Measurements from ENCODE around the gene NUP62. TPM values are rescaled to one million over a fixed set of nuclear protein-coding genes. Genes with fewer than 3 reads are reported as not detected.

Gene NUP62, protein sequence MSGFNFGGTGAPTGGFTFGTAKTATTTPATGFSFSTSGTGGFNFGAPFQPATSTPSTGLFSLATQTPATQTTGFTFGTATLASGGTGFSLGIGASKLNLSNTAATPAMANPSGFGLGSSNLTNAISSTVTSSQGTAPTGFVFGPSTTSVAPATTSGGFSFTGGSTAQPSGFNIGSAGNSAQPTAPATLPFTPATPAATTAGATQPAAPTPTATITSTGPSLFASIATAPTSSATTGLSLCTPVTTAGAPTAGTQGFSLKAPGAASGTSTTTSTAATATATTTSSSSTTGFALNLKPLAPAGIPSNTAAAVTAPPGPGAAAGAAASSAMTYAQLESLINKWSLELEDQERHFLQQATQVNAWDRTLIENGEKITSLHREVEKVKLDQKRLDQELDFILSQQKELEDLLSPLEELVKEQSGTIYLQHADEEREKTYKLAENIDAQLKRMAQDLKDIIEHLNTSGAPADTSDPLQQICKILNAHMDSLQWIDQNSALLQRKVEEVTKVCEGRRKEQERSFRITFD
- 18.2 TPM for total RNA-seq

DNA sequence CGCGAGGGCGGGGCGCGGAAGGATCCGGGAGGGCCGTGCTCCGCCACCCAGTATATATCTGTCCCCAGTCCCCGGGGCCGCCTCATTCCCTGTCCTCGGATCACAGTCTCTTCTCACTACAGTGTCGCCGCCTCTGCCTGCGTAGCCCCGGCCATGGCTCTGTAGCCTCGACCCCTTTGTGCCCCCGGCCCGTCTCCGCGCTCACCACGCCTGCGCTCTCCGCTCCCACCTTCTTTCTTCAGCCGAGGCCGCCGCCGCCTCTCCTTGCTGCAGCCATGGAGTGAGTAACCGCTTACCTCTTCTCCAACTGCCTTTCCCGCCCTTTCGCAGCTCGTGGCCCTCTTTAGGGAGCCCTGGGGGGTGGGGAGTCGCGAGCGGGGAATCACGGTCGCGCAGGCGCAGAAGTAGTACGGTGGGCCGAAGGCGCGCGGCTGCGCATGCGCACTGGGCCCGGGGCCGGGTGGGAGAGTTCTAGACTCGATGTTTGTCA, at the start of gene NUP62, which contains the start of gene ATF5:
TSS of gene NUP62 (minus strand) at position 384 of the 490 bp plus-strand sequence. CDS start 19,697 bp downstream, outside the sequence.
TSS of gene ATF5 (plus strand) at position 85 of the 490 bp plus-strand sequence. CDS start 1,646 bp downstream, outside the sequence.

DNA sequence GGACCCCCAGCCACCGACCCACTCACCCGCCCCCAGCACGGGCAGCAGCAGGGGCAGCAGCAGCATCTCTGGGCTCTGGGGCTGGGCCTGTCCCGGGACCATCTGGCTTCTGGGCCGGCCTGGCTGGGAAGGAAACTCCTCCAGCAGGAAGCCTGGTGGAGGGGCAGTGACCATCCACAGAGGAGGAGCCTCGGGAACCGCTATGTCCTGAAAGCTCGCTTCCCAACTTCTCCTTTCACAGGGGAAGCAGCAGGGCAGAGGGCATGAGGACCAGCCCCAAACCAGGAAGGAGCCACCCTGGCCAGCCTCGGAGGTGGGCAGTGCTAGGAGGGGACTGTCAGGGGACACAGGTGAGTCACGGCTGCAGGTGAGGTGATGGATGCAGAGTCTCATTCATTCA, 31.7 kb upstream of the NUP62 start, which contains the start of gene SIGLEC11:
TSS of gene SIGLEC11 (minus strand) at position 193 of the 400 bp plus-strand sequence. CDS start at position 102, 91 bp downstream.

DNA sequence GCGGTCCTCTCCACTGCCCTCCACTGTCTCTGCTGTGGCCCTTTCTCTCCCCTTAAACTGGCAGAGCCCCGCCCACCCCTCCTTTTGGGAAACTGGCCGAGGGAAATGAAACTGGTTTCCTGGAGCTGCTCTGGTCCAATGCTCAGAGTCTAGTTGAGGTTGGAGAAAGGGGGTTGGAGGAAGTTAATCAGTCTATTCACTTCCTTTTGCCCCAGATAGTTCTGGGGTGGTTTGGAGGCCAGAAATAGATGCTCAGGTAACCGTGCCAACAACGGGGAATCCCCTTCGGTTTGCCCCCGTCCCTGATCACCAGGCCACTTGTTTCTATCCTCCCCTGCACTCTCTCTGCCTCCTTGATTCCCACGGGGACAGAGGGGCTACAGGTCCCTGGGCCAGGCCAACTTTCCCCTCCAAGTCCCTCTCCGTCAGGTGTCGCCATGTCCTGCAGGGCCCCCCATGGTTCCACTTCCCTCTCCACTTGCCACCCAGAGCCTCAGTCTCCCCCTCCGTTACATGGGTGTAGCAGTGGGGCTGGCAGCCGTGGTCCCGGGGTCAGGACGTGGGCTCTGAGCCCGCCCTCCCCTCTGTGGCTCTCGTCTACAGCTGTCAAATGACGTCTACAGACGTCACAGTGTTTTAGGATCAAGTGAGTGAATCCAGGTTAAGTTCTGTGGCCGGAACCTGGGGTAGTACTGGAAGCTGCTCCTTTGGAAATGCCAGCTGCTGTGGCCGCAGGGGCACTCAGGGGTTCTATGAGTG, 32.3 kb downstream of the NUP62 start, which contains the start of gene IL4I1:
TSS of gene IL4I1 (minus strand) at position 25 of the 759 bp plus-strand sequence. CDS start 727 bp downstream, outside the sequence.

DNA sequence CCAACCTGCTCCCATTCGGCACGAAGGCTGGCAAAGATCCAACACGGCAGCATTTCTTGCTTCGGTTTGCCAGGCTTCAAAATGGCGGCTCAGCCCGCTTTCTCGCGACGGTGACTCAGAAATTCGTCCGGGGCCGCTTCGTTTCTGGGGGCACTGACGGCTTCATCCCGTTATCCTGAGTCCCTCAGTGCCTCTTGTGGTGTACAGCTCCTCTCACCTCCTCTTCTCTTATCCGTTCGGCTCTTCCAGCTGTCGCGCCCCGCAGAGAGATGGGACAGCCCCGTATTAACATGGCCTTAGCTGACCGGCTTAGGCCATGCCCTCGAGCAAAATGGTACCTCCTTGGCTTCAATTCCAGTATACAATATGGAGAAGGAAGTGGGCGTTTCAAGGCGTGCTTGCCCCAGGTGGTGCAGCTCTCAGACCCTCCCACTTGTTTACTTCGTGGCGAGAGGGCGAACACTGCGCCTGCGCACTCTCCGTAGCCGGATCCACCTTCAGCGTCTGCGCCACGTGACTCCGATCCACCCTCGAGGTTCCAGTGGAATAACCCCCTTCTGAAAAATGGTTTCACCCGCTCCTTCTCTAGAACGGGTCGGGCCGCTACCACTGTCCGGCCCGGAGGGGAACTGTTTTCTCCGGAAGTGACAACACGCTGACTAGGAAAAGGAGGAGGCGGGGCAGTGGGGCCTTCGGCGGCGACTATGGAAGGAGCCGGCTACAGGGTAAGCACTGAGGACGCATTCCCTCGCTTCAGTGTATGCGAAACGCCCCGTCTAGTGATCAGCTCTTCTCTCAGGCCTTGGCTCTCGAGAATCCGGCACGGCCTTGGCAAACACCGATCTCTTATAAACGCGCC, 52.1 kb downstream of the NUP62 start, which contains the start of the genes AKT1S1 and TBC1D17:
TSS of gene AKT1S1 (minus strand) at position 336 of the 859 bp plus-strand sequence. CDS start 4,060 bp downstream, outside the sequence.
TSS of gene TBC1D17 (plus strand) at position 683 of the 859 bp plus-strand sequence. CDS start at position 705, 22 bp downstream.

GRCh38 chr19:49866933-49867782, 62.1 kb downstream of the NUP62 start, which contains the start of gene PNKP:
TSS of gene PNKP (minus strand) at chr19:49867576. CDS start at chr19:49867204, 372 bp downstream.

Other genes starting within 250 kb of the NUP62 start
- gene ADM5, start 239.9 kb downstream of the NUP62 start, total RNA-seq = 1.4 TPM
- gene CPT1C, start 238.4 kb downstream of the NUP62 start, total RNA-seq = 54.4 TPM
- not detected for gene TSKS, start 166.2 kb downstream of the NUP62 start, total RNA-seq
- gene AP2A1, start 162.5 kb downstream of the NUP62 start, total RNA-seq = 83.5 TPM
- gene FUZ, start 116.2 kb downstream of the NUP62 start, total RNA-seq = 15.2 TPM
- gene MED25, start 111.2 kb downstream of the NUP62 start, total RNA-seq = 19.1 TPM
- 113 TPM for gene PTOV1, start 78.3 kb downstream of the NUP62 start, total RNA-seq
- gene PNKP, start 61.9 kb downstream of the NUP62 start, total RNA-seq = 26.3 TPM
- 5.1 TPM for gene AKT1S1, start 52.1 kb downstream of the NUP62 start, total RNA-seq
- 9.7 TPM for gene TBC1D17, start 51.8 kb downstream of the NUP62 start, total RNA-seq
- gene IL4I1, start 32.6 kb downstream of the NUP62 start, total RNA-seq = 0.23 TPM
- 7.6 TPM for gene ATF5, start 299 bp downstream of the NUP62 start, total RNA-seq
- 0.23 TPM for gene SIGLEC11, start 31.7 kb upstream of the NUP62 start, total RNA-seq
- gene VRK3, start 95.9 kb upstream of the NUP62 start, total RNA-seq = 27.5 TPM
- 10.4 TPM for gene ZNF473, start 96.5 kb upstream of the NUP62 start, total RNA-seq
- gene IZUMO2, start 233.8 kb upstream of the NUP62 start, total RNA-seq = not detected